HEK293 (cell line): Measurements from ENCODE around the gene PSMC3.
A peak's percentile ranks its signal among the peaks of the same experiment; 100 is the strongest.

ENCODE experiments used
- CTCF ChIA-PET: fragments of 350-600 bp; formaldehyde crosslinking; extraction: SDS; loops from one replicate; lab custom pipeline; 2021; ENCODE audit warnings: antibody characterized with exemption; lab: Yijun Ruan, JAX
- POLR2A ChIA-PET: fragments of 300-600 bp; formaldehyde crosslinking; extraction: SDS; loops from one replicate; lab custom pipeline; 2020; ENCODE audit warnings: antibody characterized with exemption, inconsistent platforms; lab: Yijun Ruan, JAX
- H3K27ac ChIP-seq: fragments of 200-500 bp; sonication (Bioruptor generic); 2 replicates; pipeline ENCODE4 v1.5.1; 2014; ENCODE audit warnings: low read depth, low read length, control low read depth, inconsistent platforms; ENCODE audit errors: extremely low read depth
- H3K36me3 ChIP-seq, 2 experiments: fragments of 200-500 bp in 1 of 2; sonication (Bioruptor generic) in 1 of 2; 1 replicate in 1 of 2; 2 replicates in 1 of 2; pipeline ENCODE4 v1.5.1; 2014 to 2017; ENCODE audit warnings: inconsistent platforms in 2 of 2, low read length in 2 of 2; ENCODE audit not compliant: control insufficient read depth in 2 of 2, insufficient read depth in 1 of 2
- H3K4me1 ChIP-seq: fragments of 200-500 bp; sonication (Bioruptor generic); 2 replicates; pipeline ENCODE4 v1.5.1; 2014; ENCODE audit warnings: mild to moderate bottlenecking, low read length, inconsistent platforms; ENCODE audit not compliant: control insufficient read depth, insufficient read depth
- H3K4me3 ChIP-seq: 2 replicates; pipeline ENCODE4 v1.5.1; 2011; ENCODE audit warnings: low read depth, mild to moderate bottlenecking, control low read depth, low read length, moderate library complexity
- H3K9me3 ChIP-seq: fragments of 200-500 bp; sonication (Bioruptor generic); 2 replicates; pipeline ENCODE4 v1.5.1; 2014; ENCODE audit warnings: low read depth, low read length, inconsistent platforms; ENCODE audit not compliant: control insufficient read depth, insufficient read depth
- HOXD13 ChIP-seq: sonication (generic); formaldehyde crosslinking; IDR thresholded peaks from 2 replicates; pipeline ENCODE4 v1.8.0; 2022; ENCODE audit warnings: missing genetic modification reagents, borderline replicate concordance
- SCRT1 ChIP-seq: fragments of 450-650 bp; formaldehyde crosslinking; IDR thresholded peaks from 2 replicates; pipeline ENCODE4 v1.5.1; 2016; ENCODE audit warnings: missing biosample characterization, missing genetic modification characterization, borderline replicate concordance
- ZBTB17 ChIP-seq: fragments of 450-650 bp; formaldehyde crosslinking; IDR thresholded peaks from 2 replicates; pipeline ENCODE4 v1.5.1; 2016; ENCODE audit warnings: missing biosample characterization, missing genetic modification characterization
- ZBTB21 ChIP-seq: fragments of 450-650 bp; formaldehyde crosslinking; IDR thresholded peaks from 2 replicates; pipeline ENCODE4 v1.5.1; 2017; ENCODE audit warnings: missing biosample characterization, missing genetic modification characterization
- ZFHX2 ChIP-seq: fragments of 450-650 bp; formaldehyde crosslinking; conservative IDR thresholded peaks from 2 replicates; pipeline ENCODE4 v1.5.1; 2016; ENCODE audit warnings: missing biosample characterization, missing genetic modification characterization
- ZIC2 ChIP-seq: fragments of 450-650 bp; formaldehyde crosslinking; IDR thresholded peaks from 2 replicates; pipeline ENCODE4 v1.5.1; 2016; ENCODE audit warnings: missing biosample characterization, missing genetic modification characterization
- ZNF112 ChIP-seq: fragments of 450-650 bp; formaldehyde crosslinking; IDR thresholded peaks from 2 replicates; pipeline ENCODE4 v1.5.0; 2017; ENCODE audit warnings: missing biosample characterization, missing genetic modification characterization
- ZNF16 ChIP-seq: fragments of 450-650 bp; formaldehyde crosslinking; IDR thresholded peaks from 2 replicates; pipeline ENCODE4 v1.5.1; 2016; ENCODE audit warnings: low read depth, missing biosample characterization, missing genetic modification characterization
- ZNF184 ChIP-seq: fragments of 450-650 bp; IDR thresholded peaks from 2 replicates; pipeline ENCODE4 v1.5.1; 2018; ENCODE audit warnings: missing biosample characterization, mild to moderate bottlenecking, missing genetic modification characterization
- ZNF214 ChIP-seq: fragments of 450-650 bp; formaldehyde crosslinking; IDR thresholded peaks from 2 replicates; pipeline ENCODE4 v1.5.1; 2017; ENCODE audit warnings: missing biosample characterization, mild to moderate bottlenecking, missing genetic modification characterization, borderline replicate concordance
- ZNF221 ChIP-seq: fragments of 450-650 bp; formaldehyde crosslinking; IDR thresholded peaks from 2 replicates; pipeline ENCODE4 v1.5.1; 2017; ENCODE audit warnings: missing biosample characterization, missing genetic modification characterization, borderline replicate concordance
- ZNF335 ChIP-seq: fragments of 450-650 bp; formaldehyde crosslinking; conservative IDR thresholded peaks from 2 replicates; pipeline ENCODE4 v1.5.1; 2016; ENCODE audit warnings: missing biosample characterization, missing genetic modification characterization
- ZNF341 ChIP-seq: fragments of 450-650 bp; formaldehyde crosslinking; IDR thresholded peaks from 2 replicates; pipeline ENCODE4; 2016; ENCODE audit warnings: low read depth, missing biosample characterization, missing genetic modification characterization
- ZNF510 ChIP-seq: fragments of 450-650 bp; formaldehyde crosslinking; IDR thresholded peaks from 2 replicates; pipeline ENCODE4 v1.5.1; 2018; ENCODE audit warnings: mild to moderate bottlenecking, missing genetic modification characterization, missing biosample characterization; ENCODE audit not compliant: insufficient replicate concordance
- ZNF529 ChIP-seq: fragments of 450-650 bp; formaldehyde crosslinking; IDR thresholded peaks from 2 replicates; pipeline ENCODE4 v1.5.1; 2017; ENCODE audit warnings: missing genetic modification characterization, missing biosample characterization; ENCODE audit not compliant: insufficient replicate concordance
- ZNF571 ChIP-seq: fragments of 450-650 bp; formaldehyde crosslinking; IDR thresholded peaks from 2 replicates; pipeline ENCODE4 v1.5.0; 2017; ENCODE audit warnings: missing biosample characterization, missing genetic modification characterization
- ZNF610 ChIP-seq: fragments of 450-650 bp; formaldehyde crosslinking; IDR thresholded peaks from 2 replicates; pipeline ENCODE4 v1.5.1; 2016; ENCODE audit warnings: missing biosample characterization, missing genetic modification characterization, borderline replicate concordance
- ZNF777 ChIP-seq: fragments of 450-650 bp; formaldehyde crosslinking; IDR thresholded peaks from 2 replicates; pipeline ENCODE4 v1.5.1; 2017; ENCODE audit warnings: missing biosample characterization, missing genetic modification characterization, borderline replicate concordance
- TF ChIP-seq, protein P1 (sequence below): fragments of 450-650 bp; formaldehyde crosslinking; optimal IDR thresholded peaks from 2 replicates; pipeline ENCODE3; 2016; ENCODE audit warnings: missing biosample characterization, mild to moderate bottlenecking, missing genetic modification characterization
- TF ChIP-seq, protein P2 (sequence below): fragments of 450-650 bp; formaldehyde crosslinking; IDR thresholded peaks from 2 replicates; pipeline ENCODE4 v1.5.1; 2016; ENCODE audit warnings: missing biosample characterization, missing genetic modification characterization
- TF ChIP-seq, protein P3 (sequence below): fragments of 450-650 bp; IDR thresholded peaks from 2 replicates; pipeline ENCODE4 v1.5.1; 2018; ENCODE audit warnings: missing biosample characterization, mild to moderate bottlenecking, missing genetic modification characterization

The PSMC3 gene

DNA sequence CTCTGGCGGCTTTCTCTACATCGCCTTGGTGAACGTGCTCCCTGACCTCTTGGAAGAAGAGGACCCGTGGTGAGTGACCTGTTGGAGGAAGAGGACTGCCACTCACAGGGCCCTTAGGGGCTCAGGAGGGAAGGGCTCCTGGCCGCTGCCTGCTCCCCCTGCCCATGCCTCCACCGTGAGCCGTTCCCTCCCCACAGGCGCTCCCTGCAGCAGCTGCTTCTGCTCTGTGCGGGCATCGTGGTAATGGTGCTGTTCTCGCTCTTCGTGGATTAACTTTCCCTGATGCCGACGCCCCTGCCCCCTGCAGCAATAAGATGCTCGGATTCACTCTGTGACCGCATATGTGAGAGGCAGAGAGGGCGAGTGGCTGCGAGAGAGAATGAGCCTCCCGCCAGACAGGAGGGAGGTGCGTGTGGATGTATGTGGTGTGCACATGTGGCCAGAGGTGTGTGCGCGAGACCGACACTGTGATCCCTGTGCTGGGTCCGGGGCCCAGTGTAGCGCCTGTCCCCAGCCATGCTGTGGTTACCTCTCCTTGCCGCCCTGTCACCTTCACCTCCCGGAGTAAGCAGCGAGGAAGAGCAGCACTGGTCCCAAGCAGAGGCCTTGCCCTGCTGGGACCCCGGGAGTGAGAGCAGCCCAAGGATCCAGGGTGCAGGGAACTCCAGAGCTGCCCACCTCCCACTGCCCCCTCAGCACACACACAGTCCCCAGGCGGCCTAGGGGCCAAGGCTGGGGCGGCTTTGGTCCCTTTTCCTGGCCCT, 11.0 kb downstream of the PSMC3 start:
- Histone ChIP-seq H3K27ac (peak overlapping the region; percentile 34), H3K9me3 (no peaks in the 10 kb centered on the region), H3K4me3 (no peak overlapping the region), H3K36me3 (peaks cover 0 to 79% of the 10 kb centered on the region in 2 experiments; a peak in 2 of 3 replicates), H3K4me1 (no peaks in the 10 kb centered on the region)
- TF ChIP-seq ZBTB21, result no peak
- no peak for TF ChIP-seq ZNF214
- TF ChIP-seq ZNF341 (tag by site-specific recombination), result peak; percentile 28; the same call in 1 of the 2 replicates
- peak; percentile 15; the same call in 1 of the 2 replicates for TF ChIP-seq ZBTB17 (tag by site-specific recombination)
- CTCF ChIA-PET, result interaction anchor here (2.0 kb wide), 1 partner anchor 42 kb away, joined by 5 read pairs; no protein-coding TSS in a partner anchor
- POLR2A ChIA-PET, result interaction anchor here (0.6 to 1.3 kb wide), 3 partner anchors 11 to 252 kb away, joined by 3 to 12 read pairs (median 3); partner anchors contain the start of gene PSMC3

GRCh38 chr11:47414685-47415070, 11.6 kb downstream of the PSMC3 start:
- Histone ChIP-seq H3K27ac (no peak overlapping the region), H3K4me3 (no peak overlapping the region), H3K9me3 (no peaks in the 10 kb centered on the region), H3K4me1 (no peaks in the 10 kb centered on the region), H3K36me3 (peaks cover 0 to 76% of the 10 kb centered on the region in 2 experiments; a peak in 2 of 3 replicates)
- CTCF ChIA-PET, result no interaction called here
- POLR2A ChIA-PET, result interaction anchor here (0.6 kb wide), 1 partner anchor 77 kb away, joined by 3 read pairs; no protein-coding TSS in a partner anchor
- TF ChIP-seq ZNF777 (no peak), ZNF184 (tag by site-specific recombination) (no peak), ZNF571 (tag by site-specific recombination) (no peak), HOXD13 (CRISPR knock-in tag) (no peak), ZNF112 (tag by site-specific recombination) (no peak)

- H3K36me3 ChIP-seq, result peaks cover 0 to 71% of the 10 kb centered on the region in 2 experiments; a peak in 2 of 3 replicates
- H3K4me1 ChIP-seq, result no peaks in the 10 kb centered on the region
- ChIA-PET CTCF (no interaction called here), POLR2A (interaction anchor here (0.6 kb wide), 1 partner anchor 77 kb away, joined by 3 read pairs; no protein-coding TSS in a partner anchor)
- H3K27ac ChIP-seq, result no peak overlapping the region
- H3K4me3 ChIP-seq, result no peak overlapping the region
- no peaks in the 10 kb centered on the region for H3K9me3 ChIP-seq
- TF ChIP-seq ZNF214 (no peak), ZIC2 (tag by site-specific recombination) (peak; percentile 50; the same call in 1 of the 2 replicates), ZNF529 (tag by site-specific recombination) (no peak), ZNF112 (tag by site-specific recombination) (no peak), ZNF16 (tag by site-specific recombination) (no peak), ZNF335 (no peak), ZNF610 (tag by site-specific recombination) (no peak), ZNF221 (tag by site-specific recombination) (no peak), ZNF510 (tag by site-specific recombination) (no peak), ZFHX2 (tag by site-specific recombination) (peak; percentile 67), SCRT1 (tag by site-specific recombination) (no peak)
- TF ChIP-seq, protein P1, sequence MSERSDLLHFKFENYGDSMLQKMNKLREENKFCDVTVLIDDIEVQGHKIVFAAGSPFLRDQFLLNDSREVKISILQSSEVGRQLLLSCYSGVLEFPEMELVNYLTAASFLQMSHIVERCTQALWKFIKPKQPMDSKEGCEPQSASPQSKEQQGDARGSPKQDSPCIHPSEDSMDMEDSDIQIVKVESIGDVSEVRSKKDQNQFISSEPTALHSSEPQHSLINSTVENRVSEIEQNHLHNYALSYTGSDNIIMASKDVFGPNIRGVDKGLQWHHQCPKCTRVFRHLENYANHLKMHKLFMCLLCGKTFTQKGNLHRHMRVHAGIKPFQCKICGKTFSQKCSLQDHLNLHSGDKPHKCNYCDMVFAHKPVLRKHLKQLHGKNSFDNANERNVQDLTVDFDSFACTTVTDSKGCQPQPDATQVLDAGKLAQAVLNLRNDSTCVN (tag by site-specific recombination), result no peak
- TF ChIP-seq, protein P2, sequence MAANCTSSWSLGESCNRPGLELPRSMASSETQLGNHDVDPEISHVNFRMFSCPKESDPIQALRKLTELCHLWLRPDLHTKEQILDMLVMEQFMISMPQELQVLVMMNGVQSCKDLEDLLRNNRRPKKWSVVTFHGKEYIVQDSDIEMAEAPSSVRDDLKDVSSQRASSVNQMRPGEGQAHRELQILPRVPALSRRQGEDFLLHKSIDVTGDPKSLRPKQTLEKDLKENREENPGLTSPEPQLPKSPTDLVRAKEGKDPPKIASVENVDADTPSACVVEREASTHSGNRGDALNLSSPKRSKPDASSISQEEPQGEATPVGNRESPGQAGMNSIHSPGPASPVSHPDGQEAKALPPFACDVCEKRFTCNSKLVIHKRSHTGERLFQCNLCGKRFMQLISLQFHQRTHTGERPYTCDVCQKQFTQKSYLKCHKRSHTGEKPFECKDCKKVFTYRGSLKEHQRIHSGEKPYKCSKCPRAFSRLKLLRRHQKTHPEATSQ (tag by site-specific recombination), result no peak
- TF ChIP-seq, protein P3, sequence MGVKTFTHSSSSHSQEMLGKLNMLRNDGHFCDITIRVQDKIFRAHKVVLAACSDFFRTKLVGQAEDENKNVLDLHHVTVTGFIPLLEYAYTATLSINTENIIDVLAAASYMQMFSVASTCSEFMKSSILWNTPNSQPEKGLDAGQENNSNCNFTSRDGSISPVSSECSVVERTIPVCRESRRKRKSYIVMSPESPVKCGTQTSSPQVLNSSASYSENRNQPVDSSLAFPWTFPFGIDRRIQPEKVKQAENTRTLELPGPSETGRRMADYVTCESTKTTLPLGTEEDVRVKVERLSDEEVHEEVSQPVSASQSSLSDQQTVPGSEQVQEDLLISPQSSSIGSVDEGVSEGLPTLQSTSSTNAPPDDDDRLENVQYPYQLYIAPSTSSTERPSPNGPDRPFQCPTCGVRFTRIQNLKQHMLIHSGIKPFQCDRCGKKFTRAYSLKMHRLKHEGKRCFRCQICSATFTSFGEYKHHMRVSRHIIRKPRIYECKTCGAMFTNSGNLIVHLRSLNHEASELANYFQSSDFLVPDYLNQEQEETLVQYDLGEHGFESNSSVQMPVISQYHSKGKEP (tag by site-specific recombination), result no peak
Measured at GRCh38 chr11:47413908-47414684, 12.1 kb downstream of the PSMC3 start.
